ENCODE data around the gene WWOX. TPM values are rescaled to one million over a fixed set of nuclear protein-coding genes. Genes with fewer than 3 reads are reported as not detected.

WWOX gene
- total RNA-seq, 1 donor: 24.2 TPM

DNA sequence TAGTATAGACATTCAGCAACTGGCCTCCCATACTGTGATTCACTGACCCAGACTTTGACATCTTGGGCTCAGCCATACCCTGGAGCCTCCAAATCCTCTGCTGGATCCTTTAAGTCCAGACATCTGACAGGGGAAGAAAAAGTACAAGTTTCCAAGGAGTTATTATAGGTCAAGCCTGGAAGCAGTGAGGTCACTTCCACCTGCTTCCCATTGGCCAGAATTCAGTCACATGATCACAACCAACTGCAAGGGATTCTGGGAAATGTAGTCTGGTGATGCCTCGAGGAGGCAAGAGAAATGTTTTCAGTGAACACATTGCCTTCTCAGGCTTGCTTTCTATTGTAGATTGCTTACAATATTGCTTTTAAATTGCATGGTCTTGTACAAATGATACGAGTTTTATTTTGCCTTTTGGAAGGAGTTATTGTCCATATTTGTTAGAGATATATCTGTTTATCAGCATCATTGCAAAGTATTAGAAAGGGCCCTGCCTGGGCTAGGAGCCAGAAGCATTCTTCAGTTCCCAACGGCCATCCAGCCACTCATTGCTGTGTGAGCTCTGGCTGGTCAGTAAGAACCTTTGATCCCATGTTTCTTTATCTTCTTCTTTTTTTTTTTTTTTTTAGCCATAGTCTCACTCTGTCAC, 696.9 kb downstream of the WWOX start:
- no peak overlapping the region for H3K4me3 ChIP-seq (ENCODE audit: low read depth, low read length)
- TF ChIP-seq, protein P1, sequence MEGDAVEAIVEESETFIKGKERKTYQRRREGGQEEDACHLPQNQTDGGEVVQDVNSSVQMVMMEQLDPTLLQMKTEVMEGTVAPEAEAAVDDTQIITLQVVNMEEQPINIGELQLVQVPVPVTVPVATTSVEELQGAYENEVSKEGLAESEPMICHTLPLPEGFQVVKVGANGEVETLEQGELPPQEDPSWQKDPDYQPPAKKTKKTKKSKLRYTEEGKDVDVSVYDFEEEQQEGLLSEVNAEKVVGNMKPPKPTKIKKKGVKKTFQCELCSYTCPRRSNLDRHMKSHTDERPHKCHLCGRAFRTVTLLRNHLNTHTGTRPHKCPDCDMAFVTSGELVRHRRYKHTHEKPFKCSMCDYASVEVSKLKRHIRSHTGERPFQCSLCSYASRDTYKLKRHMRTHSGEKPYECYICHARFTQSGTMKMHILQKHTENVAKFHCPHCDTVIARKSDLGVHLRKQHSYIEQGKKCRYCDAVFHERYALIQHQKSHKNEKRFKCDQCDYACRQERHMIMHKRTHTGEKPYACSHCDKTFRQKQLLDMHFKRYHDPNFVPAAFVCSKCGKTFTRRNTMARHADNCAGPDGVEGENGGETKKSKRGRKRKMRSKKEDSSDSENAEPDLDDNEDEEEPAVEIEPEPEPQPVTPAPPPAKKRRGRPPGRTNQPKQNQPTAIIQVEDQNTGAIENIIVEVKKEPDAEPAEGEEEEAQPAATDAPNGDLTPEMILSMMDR (IDR thresholded peaks at IDR 0.05; ENCODE audit: insufficient read depth, low read length): no peak
- no peak for DNase-seq (ENCODE audit: low read depth)

DNA sequence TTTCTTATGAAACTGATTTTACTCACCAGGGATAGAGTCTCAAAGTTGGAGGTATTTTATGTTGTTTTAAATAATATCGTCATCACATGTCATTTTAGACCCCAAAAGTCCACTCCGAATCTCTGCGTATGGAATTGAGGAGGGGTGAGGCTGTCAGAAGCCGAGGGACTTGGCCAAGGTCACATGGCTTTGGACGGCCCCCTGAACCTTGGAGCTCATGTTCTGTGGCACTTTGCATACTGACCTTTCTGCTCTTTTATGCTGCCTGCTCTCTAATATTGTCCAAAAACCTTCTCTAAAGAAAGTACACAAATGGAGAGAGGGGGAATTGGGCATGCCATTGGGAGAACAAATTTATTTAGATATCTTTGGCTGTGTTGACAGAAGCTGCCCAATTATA, 700.0 kb downstream of the WWOX start:
- TF ChIP-seq, protein P1 (IDR thresholded peaks at IDR 0.05; ENCODE audit: insufficient read depth, low read length): no peak
- no peak for DNase-seq (ENCODE audit: low read depth)
- H3K4me3 ChIP-seq (ENCODE audit: low read depth, low read length): no peak overlapping the region

DNA sequence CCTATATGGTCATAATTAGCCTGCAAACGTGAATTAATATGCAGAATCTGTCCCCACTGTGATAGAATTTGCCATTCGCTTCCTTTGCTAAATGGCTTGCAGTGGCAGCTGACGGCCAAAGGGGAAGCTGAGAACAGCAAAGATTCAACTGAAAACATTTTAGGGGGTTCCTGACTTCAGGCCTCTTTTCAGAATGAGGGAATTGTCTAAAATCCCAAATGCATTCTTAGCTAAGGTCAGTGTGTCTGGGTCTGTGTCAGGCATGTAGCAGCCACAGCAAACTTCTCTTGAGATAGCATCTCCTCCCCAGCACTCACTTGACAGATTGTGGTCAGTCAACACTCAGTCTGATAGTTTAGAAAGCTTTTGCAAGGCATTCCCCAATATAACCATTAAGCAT, 701.1 kb downstream of the WWOX start:
- H3K4me3 ChIP-seq (ENCODE audit: low read depth, low read length): no peak overlapping the region
- TF ChIP-seq, protein P1 (IDR thresholded peaks at IDR 0.05; ENCODE audit: insufficient read depth, low read length): no peak
- DNase-seq (ENCODE audit: low read depth): no peak

DNA sequence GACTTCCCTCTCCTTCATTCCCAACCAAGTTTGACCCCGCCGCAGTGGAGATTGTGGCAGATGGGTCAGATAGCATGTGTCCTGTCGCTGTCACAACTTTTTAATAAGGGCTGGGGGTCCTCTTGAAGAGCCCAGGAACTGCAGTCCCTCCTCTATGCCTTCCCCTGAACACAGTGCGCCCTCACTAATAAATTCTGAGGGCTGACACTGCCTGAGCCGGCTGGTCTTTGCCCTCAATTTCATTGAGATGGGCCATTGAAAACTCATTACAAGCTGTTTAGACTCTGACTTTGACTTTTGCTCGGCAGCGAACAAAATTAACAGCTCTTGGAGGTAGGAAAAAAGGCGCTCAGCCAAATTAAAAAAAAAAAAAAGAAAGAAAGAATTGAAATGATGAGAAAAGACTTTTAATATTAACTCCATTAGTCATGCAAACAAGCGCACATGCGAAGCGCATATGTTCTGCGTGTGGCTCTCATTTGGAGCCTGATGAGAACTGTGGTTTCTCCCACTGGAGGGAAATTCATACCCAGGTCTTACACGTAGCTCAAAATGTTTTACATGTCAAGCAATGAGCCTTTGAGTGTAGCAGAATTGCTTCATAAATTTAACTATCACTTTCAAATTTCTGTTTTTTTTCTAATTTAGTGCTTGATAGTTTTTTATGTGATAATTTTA, 704.7 kb downstream of the WWOX start:
- TF ChIP-seq, protein P1 (IDR thresholded peaks at IDR 0.05; ENCODE audit: insufficient read depth, low read length): no peak
- no peak overlapping the region for H3K4me3 ChIP-seq (ENCODE audit: low read depth, low read length)
- DNase-seq (ENCODE audit: low read depth): no peak

DNA sequence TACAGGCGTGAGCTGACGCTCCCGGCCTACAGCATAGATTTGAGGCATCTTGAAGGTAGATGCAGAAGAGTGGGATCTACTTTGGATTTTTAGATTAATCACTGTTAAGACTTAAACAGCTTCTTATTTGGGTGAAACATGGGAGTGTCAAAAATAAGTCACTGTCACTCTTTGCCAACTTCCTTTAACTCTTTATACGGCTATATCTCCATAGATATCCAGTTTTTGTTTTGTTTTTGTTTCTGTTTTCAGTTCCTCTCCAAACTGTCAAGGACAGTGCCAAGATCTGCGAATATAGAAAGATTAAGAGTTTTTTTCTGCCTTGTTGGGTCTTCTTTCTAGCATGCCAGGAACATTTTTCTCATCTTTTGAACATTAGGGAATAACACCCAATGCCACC, 706.1 kb downstream of the WWOX start:
- H3K4me3 ChIP-seq (ENCODE audit: low read depth, low read length): no peak overlapping the region
- DNase-seq (ENCODE audit: low read depth): no peak
- TF ChIP-seq, protein P1 (IDR thresholded peaks at IDR 0.05; ENCODE audit: insufficient read depth, low read length): no peak

DNA sequence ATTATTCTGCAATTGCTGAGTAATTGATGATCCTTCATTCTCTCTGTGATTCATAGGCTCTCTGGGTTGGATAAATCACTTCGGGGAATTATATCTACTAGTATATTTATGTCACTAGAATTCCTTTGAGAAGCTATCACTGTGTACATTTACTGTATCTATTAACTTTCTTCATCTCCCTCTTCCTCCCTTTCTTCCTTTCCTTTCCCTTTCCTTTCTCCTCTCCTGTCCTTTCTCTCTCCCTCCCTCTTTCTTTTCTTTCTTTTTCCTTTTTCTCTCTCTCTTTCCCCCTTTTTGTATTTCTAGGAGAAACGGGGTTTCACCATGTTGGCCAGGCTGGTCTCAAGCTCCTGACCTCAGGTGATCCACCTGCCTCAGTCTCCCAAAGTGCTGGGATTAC, 711.8 kb downstream of the WWOX start:
- DNase-seq (ENCODE audit: low read depth): no peak
- H3K4me3 ChIP-seq (ENCODE audit: low read depth, low read length): no peak overlapping the region
- TF ChIP-seq, protein P1 (IDR thresholded peaks at IDR 0.05; ENCODE audit: insufficient read depth, low read length): no peak
